Thyroid gland (tissue), 4 donors: Measurements from ENCODE around the gene E2F1.

Experiments
- CTCF ChIP-seq, 6 experiments: fragments of 200-600 bp in 3 of 6; fragments of 450-650 bp in 3 of 6; sonication (generic) in 3 of 6; IDR thresholded peaks; one replicate each; pipeline ENCODE4 v1.5.1; 2016 to 2019; ENCODE audit warnings: antibody characterized with exemption in 6 of 6, mild to moderate bottlenecking in 2 of 6, inconsistent platforms in 1 of 6, moderate library complexity in 1 of 6
- POLR2A ChIP-seq, 2 donors: fragments of 450-650 bp; IDR thresholded peaks; one replicate each; pipeline ENCODE4 v1.6.1; 2017; ENCODE audit warnings: antibody characterized with exemption in 2 of 2, mild to moderate bottlenecking in 2 of 2, moderate library complexity in 1 of 2

GRCh38 chr20:33687993-33688937 lies 2.1 kb upstream of the E2F1 start:
- TF ChIP-seq CTCF (IDR thresholded peaks at IDR 0.05) (no peak), POLR2A (IDR thresholded peaks at IDR 0.05) (no peak)
